ENCODE results near the gene EPHA6.

GRCh38 chr3:97795951-97796350 is 981.6 kb downstream of the EPHA6 start:
- TF ChIP-seq CTCF (IDR thresholded peaks at IDR 0.05; ENCODE audit: borderline replicate concordance, extremely low read depth, low read length, poor library complexity, severe bottlenecking) (no peak), EZH2 (IDR thresholded peaks at IDR 0.05; ENCODE audit: borderline replicate concordance, low read depth, low read length, severe bottlenecking) (no peak)

All from DND-41 (cell line).